ENCODE data around the gene CHD5.
A peak's percentile ranks its signal among the peaks of the same experiment; 100 is the strongest.

The CHD5 gene

DNA sequence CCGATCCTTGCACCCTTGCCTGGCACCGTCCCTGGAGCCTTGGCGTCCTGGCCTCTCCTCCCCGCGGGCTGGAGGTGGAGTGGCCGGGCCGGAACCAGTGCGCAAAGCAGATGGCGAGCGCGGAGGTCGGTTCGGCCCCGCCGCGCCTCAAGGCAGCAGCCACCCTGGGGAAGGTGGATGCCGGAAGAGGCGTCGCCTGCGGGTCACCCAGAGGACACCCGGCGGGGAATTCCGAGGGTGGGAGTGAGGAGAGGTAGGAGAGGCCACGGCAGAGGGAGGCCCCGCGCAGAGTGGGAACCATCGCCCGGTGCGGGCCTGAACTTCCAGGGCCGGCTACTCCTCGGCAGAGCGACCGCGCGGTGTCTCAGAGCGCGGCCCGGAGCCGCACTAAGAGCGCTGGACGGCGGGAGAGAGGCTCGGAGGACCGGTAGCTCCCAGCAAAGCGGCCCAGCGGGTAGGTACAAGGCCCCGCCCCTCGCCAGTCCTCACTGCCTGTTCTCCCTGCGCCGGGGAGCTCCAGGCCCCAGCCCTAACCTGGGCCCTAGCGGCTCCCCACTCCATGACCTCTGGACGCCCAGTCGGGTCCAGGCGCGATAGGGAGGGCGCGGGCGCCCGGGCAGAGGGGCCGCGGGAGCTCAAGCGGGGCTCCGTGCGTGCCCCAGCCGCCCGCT is 25.9 kb upstream of the CHD5 start, which contains the start of gene RNF207:
RNF207 (plus strand) TSS at position 271 of the 671 bp plus-strand sequence. CDS start 417 bp downstream, outside the sequence.
- Histone ChIP-seq H3K4me3 (replicated peaks; ENCODE audit: low read depth, low read length) (peak within 1 kb of the TSS; percentile 87), H3K27me3 (replicated peaks; ENCODE audit: control insufficient read depth, insufficient read depth, low read length) (no peaks in the 10 kb centered on the region), H3K36me3 (ENCODE audit: control insufficient read depth, insufficient read depth, low read length) (peaks cover 5% of the 10 kb centered on the region)
- DNase-seq (ENCODE audit: extremely low read depth, insufficient read length), result peak; percentile 85
- TF ChIP-seq, protein P1, sequence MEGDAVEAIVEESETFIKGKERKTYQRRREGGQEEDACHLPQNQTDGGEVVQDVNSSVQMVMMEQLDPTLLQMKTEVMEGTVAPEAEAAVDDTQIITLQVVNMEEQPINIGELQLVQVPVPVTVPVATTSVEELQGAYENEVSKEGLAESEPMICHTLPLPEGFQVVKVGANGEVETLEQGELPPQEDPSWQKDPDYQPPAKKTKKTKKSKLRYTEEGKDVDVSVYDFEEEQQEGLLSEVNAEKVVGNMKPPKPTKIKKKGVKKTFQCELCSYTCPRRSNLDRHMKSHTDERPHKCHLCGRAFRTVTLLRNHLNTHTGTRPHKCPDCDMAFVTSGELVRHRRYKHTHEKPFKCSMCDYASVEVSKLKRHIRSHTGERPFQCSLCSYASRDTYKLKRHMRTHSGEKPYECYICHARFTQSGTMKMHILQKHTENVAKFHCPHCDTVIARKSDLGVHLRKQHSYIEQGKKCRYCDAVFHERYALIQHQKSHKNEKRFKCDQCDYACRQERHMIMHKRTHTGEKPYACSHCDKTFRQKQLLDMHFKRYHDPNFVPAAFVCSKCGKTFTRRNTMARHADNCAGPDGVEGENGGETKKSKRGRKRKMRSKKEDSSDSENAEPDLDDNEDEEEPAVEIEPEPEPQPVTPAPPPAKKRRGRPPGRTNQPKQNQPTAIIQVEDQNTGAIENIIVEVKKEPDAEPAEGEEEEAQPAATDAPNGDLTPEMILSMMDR (IDR thresholded peaks at IDR 0.05; ENCODE audit: insufficient read depth, low read length, poor library complexity, severe bottlenecking), result no peak

DNA sequence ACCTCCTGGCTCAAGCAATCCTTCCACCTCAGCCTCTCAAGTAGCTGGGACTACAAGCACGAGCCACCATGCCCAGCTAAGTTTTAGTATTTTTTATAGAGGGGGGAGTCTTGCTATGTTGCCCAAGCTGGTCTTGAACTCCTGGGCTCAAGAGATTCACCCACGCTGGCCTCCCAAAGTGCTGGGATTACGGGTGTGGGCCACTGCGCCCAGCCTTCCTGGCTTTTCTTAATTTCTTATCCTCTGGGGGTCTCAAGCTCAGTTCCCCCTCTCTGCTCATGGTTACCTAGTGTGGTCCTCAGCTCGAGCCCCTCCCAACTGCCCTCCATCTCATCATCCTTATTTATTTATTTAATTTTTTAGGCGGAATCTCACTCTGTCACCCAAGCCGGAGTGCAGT is 22.1 kb upstream of the CHD5 start:
- TF ChIP-seq, protein P1 (IDR thresholded peaks at IDR 0.05; ENCODE audit: insufficient read depth, low read length, poor library complexity, severe bottlenecking), result no peak
- Histone ChIP-seq H3K36me3 (ENCODE audit: control insufficient read depth, insufficient read depth, low read length) (no peaks in the 10 kb centered on the region), H3K4me3 (replicated peaks; ENCODE audit: low read depth, low read length) (no peak overlapping the region)

DNA sequence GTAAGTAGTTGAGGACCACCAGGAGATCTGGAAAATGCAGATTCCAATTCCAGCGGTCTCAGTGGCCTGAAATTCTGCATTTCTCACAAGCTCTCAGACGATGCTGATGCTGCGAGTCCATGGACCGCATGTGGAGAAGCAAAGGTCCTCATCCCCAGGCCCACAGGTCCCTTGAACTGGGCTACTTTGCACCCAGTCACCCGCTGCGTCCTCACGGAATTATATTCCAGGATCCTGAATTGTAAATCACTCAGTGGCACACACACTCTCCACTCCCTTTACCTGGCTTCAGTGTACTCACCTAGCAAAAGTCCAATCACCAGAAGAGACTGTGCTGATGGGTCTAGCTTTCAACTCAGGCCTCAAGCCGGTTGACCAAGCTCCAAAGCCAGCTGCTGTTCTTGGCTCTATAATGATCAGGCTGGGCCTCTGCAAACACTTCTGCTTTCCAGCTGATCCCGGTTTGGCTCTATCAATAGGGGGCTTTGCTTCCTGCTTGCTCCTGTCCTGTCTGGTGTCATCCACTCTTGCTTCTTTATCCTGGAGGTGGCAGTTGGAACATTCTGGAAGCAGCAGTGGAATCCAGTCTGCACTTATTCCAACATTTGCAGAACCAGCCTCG is 20.2 kb upstream of the CHD5 start:
- 0 out of 2 replicates have a peak, but pooled peaks cover 1% of the 10 kb centered on the region for H3K36me3 ChIP-seq (ENCODE audit: control insufficient read depth, insufficient read depth, low read length)
- H3K4me3 ChIP-seq (replicated peaks; ENCODE audit: low read depth, low read length), result peak overlapping the region; percentile 95
- no peaks in the 10 kb centered on the region for H3K27me3 ChIP-seq (replicated peaks; ENCODE audit: control insufficient read depth, insufficient read depth, low read length)
- TF ChIP-seq, protein P1 (IDR thresholded peaks at IDR 0.05; ENCODE audit: insufficient read depth, low read length, poor library complexity, severe bottlenecking), result no peak
- no peak for DNase-seq (ENCODE audit: extremely low read depth, insufficient read length)

More for the DNA sequence above, 22.1 kb upstream of the CHD5 start:
- no peak for DNase-seq (ENCODE audit: extremely low read depth, insufficient read length)
- H3K27me3 ChIP-seq (replicated peaks; ENCODE audit: control insufficient read depth, insufficient read depth, low read length), result no peaks in the 10 kb centered on the region

DNA sequence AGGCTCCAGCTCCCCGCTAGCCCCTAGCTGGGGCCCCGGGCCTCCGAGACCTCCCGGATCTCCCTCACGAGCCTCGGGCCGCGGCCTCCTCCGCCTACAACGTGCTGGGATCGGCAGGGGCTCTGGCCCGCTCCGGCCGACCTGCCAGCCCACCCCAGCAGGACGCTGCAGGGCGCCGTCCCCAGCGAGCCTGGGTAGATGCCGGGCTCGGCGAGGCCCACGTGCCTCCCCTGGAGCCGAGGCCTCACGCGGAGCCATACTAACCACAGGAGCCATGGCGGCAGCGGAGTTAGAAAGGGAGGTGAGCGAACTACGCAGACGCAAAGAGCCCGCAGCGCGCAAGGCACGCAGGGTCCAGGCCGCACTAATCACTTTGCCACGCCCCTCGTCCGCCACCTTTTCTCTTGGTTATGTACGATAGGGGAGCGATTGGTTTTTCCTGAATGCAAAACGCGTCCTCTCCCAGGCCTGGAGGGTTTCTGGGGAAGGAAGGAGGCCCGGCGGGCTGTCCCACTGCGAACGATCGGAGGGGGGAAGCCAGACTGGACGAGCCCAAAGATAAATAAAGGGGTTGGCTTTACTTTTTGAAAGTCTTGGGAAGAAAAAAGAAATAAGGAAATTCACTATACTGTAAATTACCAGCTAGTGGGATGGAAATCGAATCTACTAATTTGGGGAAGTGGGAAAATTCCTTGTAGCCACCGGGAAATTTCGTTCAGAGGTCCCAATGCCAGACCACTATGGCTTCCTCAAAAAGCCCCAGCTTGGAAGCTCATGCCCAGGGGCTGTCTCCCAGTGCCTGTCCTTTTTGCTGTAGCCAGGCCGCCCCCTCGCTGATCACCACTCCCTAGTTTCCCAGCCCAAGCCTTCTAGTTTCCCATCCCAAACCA is 19.4 kb upstream of the CHD5 start, which contains the start of gene RPL22:
RPL22 (minus strand) TSS at position 298 of the 890 bp plus-strand sequence; CDS start at position 276, 22 bp downstream.
- DNase-seq (ENCODE audit: extremely low read depth, insufficient read length), result peak; percentile 95
- Histone ChIP-seq H3K27me3 (replicated peaks; ENCODE audit: control insufficient read depth, insufficient read depth, low read length) (no peaks in the 10 kb centered on the region), H3K36me3 (ENCODE audit: control insufficient read depth, insufficient read depth, low read length) (peaks cover 1% of the 10 kb centered on the region; the same call in 1 of the 2 replicates), H3K4me3 (replicated peaks; ENCODE audit: low read depth, low read length) (peak within 1 kb of the TSS; percentile 95)
- TF ChIP-seq, protein P1 (IDR thresholded peaks at IDR 0.05; ENCODE audit: insufficient read depth, low read length, poor library complexity, severe bottlenecking), result no peak

DNA sequence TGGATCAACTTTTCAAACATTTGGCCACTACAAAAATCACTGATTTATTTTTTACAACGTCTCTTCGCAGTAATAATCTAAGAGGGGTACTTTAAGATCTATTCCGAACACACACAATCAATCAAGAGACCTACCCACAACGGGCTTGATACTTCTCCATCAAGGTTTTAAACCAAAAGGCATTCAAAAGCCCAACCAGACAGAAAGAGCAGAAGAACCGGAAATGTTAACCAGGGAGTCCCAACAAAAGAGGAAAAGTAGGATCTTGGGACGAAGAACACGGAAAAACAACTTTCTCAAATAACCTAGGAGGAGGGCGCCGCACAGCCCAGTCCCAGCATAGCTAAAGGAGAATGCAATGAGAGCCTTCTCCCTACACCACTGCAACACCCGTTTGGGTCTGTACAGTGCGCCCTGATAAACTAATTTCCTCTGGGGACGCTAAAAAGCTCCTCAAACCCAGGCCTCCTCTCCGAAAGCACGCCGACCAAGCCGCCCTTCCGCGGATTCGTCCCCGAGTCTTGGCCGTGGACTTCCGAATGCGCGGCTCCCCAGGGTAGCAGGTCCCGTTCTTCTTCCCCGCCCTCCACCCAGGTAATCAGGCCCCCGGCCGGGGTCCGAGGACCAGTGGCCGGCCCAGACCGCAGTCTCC is 18.7 kb upstream of the CHD5 start:
- H3K27me3 ChIP-seq (replicated peaks; ENCODE audit: control insufficient read depth, insufficient read depth, low read length), result no peaks in the 10 kb centered on the region
- peaks cover 7% of the 10 kb centered on the region for H3K36me3 ChIP-seq (ENCODE audit: control insufficient read depth, insufficient read depth, low read length)
- peak overlapping the region; percentile 95 for H3K4me3 ChIP-seq (replicated peaks; ENCODE audit: low read depth, low read length)
- no peak for DNase-seq (ENCODE audit: extremely low read depth, insufficient read length)
- TF ChIP-seq, protein P1 (IDR thresholded peaks at IDR 0.05; ENCODE audit: insufficient read depth, low read length, poor library complexity, severe bottlenecking), result no peak
